HEK293T (cell line): Measurements from ENCODE around the gene SERPINE1.
A peak's percentile ranks its signal among the peaks of the same experiment; 100 is the strongest.

Source experiments
- CTCF ChIA-PET: fragments of 350-600 bp; formaldehyde crosslinking; extraction: SDS; loops from one replicate; lab custom pipeline; 2021; ENCODE audit warnings: antibody characterized with exemption, inconsistent platforms; lab: Yijun Ruan, JAX
- POLR2A ChIA-PET: fragments of 350-600 bp; formaldehyde crosslinking; extraction: SDS; loops from one replicate; lab custom pipeline; 2020; ENCODE audit warnings: antibody characterized with exemption, inconsistent platforms; lab: Yijun Ruan, JAX
- DNase-seq: peaks from one replicate; pipeline ENCODE4 v3.0.0; 2012; ENCODE audit warnings: mixed read lengths; ENCODE audit errors: extremely low spot score
- ARNT ChIP-seq: fragments of 450-650 bp; IDR thresholded peaks from 2 replicates; pipeline ENCODE4 v1.6.1; 2017; ENCODE audit warnings: mild to moderate bottlenecking
- BHLHE40 ChIP-seq: fragments of 450-650 bp; IDR thresholded peaks from 2 replicates; pipeline ENCODE4 v1.6.1; 2016; ENCODE audit warnings: mild to moderate bottlenecking, moderate library complexity, borderline replicate concordance
- CTBP1 ChIP-seq: fragments of 450-650 bp; IDR thresholded peaks from 2 replicates; pipeline ENCODE4 v1.6.1; 2016; ENCODE audit warnings: borderline replicate concordance
- ELF4 ChIP-seq: fragments of 450-650 bp; IDR thresholded peaks from 2 replicates; pipeline ENCODE4 v1.6.1; 2017; ENCODE audit warnings: antibody characterized with exemption
- FOXA1 ChIP-seq: fragments of 450-650 bp; IDR thresholded peaks from 2 replicates; pipeline ENCODE4 v1.6.1; 2016; ENCODE audit warnings: mild to moderate bottlenecking
- FOXK2 ChIP-seq: fragments of 450-650 bp; IDR thresholded peaks from 2 replicates; pipeline ENCODE4 v1.6.1; 2016; ENCODE audit warnings: mild to moderate bottlenecking
- FOXM1 ChIP-seq: fragments of 450-650 bp; IDR thresholded peaks from 2 replicates; pipeline ENCODE4 v1.6.1; 2017; ENCODE audit warnings: mild to moderate bottlenecking, borderline replicate concordance
- HDGF ChIP-seq: fragments of 450-650 bp; IDR thresholded peaks from 2 replicates; pipeline ENCODE4 v1.6.1; 2017; ENCODE audit warnings: antibody characterized with exemption, borderline replicate concordance
- L3MBTL2 ChIP-seq: fragments of 450-650 bp; conservative IDR thresholded peaks from 2 replicates; pipeline ENCODE4 v1.6.1; 2016; ENCODE audit warnings: mild to moderate bottlenecking
- LEF1 ChIP-seq: fragments of 450-650 bp; IDR thresholded peaks from 2 replicates; pipeline ENCODE4 v1.6.1; 2017; ENCODE audit warnings: mild to moderate bottlenecking, borderline replicate concordance
- NFRKB ChIP-seq: fragments of 450-650 bp; IDR thresholded peaks from 2 replicates; pipeline ENCODE4 v1.6.1; 2016; ENCODE audit warnings: mild to moderate bottlenecking, moderate library complexity
- SP1 ChIP-seq: fragments of 450-650 bp; IDR thresholded peaks from 2 replicates; pipeline ENCODE4 v1.6.1; 2017
- SUZ12 ChIP-seq: fragments of 450-650 bp; IDR thresholded peaks from 2 replicates; pipeline ENCODE4 v1.6.1; 2016; ENCODE audit warnings: mild to moderate bottlenecking
- TARDBP ChIP-seq: fragments of 450-650 bp; IDR thresholded peaks from 2 replicates; pipeline ENCODE4 v1.6.1; 2016
- ZNF384 ChIP-seq: fragments of 450-650 bp; IDR thresholded peaks from 2 replicates; pipeline ENCODE4 v1.6.1; 2016
- TF ChIP-seq, protein P1 (sequence below): fragments of 450-650 bp; IDR thresholded peaks from 2 replicates; pipeline ENCODE4 v1.6.1; 2016

SERPINE1 gene

DNA sequence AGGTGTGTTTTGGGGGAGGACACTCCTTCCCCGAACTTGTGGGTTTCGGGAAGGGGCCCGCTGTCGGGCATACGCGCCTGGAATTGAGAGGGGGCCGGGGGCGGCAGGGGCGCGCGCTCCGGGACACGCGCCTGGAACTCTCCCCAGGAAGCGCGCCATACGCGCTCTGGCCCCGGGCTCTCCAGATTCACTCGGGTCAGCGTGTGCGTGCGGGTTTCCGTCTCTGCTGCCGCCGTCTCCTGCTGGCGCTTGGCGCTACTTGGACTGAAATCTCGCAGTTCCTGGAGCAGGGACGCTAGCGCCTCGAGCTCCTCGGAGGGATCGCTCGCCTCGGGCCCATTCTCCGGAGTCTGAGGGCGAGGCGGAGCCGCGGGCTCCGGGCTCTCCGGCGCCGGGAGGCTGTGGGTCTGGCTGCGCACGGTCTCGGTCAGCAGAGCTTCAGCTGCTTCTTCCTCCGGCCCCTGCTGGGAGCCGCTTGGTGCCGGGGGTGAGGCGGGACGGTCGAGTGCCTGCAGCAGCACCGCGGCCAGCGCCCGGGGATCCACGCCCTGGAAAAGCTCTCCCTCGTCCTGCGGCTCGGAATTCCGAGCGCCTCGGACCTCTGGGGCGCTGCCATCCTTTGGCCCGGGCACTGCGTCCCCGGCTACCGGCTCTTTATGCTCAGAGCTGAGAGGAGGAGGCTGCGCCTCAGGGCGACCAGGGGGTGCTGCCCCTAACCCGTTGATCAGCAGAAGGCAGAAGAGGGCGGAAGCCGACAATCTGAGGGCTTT is 37.4 kb downstream of the SERPINE1 start:
- TF ChIP-seq HDGF (no peak), FOXK2 (no peak), BHLHE40 (no peak), ZNF384 (no peak), ARNT (no peak), FOXM1 (no peak), SUZ12 (no peak)
- TF ChIP-seq, protein P1, sequence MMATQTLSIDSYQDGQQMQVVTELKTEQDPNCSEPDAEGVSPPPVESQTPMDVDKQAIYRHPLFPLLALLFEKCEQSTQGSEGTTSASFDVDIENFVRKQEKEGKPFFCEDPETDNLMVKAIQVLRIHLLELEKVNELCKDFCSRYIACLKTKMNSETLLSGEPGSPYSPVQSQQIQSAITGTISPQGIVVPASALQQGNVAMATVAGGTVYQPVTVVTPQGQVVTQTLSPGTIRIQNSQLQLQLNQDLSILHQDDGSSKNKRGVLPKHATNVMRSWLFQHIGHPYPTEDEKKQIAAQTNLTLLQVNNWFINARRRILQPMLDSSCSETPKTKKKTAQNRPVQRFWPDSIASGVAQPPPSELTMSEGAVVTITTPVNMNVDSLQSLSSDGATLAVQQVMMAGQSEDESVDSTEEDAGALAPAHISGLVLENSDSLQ, result no peak
- CTCF ChIA-PET, result no interaction called here
- POLR2A ChIA-PET, result interaction anchor here (1.4 kb wide), 1 partner anchor 20 kb away, joined by 5 read pairs; no protein-coding TSS in a partner anchor
- no peak for DNase-seq

DNA sequence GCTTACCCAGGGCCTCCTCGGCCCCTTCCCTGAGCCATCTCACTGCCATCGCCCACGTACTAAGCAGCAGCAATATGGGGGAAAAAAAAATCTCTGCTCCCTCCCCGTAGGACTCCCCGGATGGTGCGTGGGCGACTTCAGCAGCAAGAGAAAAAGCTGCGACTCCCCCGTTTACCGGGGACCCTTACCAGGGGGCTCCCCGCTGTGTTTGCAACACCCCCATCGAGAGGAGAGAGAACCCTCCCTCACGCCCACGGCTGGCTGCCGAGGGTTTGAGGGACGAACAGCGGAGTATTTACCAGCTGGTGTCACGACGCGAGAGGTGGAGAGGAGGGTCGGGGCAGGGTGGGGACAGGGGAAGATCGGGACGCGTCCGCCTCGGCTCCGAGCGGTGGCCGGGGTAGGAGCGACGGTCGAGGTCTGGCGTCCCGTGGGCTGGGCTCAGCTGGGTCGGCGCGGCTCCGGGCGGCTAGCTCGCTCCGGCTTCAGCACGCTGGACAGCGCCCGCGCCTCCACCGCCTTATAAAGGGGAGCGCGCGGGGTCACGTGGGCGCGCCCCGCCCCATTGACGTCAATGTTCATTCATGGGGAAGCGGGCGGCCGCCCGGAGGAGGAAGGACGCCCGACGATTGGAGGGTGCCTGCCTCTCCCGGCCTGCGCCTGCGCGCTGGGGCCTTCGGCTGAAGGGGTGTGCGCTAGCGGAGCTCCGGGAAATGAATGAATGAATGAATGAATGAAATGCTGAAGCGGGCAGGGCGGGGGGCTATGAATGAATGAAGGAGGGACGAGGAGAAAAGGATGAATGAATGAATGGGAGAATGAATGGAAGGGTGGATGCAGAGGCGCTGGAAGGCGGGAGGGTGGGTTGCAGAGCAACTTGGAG is 38.4 kb downstream of the SERPINE1 start, which contains the start of gene VGF:
Gene VGF (minus strand): TSS at position 495 of the 883 bp plus-strand sequence. CDS start 726 bp downstream, outside the sequence.
- ChIA-PET POLR2A (interaction anchor here (0.7 to 1.4 kb wide), 4 partner anchors 8 to 460 kb away, joined by 4 to 6 read pairs (median 4); partner anchors contain the start of gene POP7), CTCF (interaction anchor here (0.7 to 1.5 kb wide), 3 partner anchors 21 to 117 kb away, joined by 3 to 7 read pairs (median 3); partner anchors contain the start of gene SERPINE1)

DNA sequence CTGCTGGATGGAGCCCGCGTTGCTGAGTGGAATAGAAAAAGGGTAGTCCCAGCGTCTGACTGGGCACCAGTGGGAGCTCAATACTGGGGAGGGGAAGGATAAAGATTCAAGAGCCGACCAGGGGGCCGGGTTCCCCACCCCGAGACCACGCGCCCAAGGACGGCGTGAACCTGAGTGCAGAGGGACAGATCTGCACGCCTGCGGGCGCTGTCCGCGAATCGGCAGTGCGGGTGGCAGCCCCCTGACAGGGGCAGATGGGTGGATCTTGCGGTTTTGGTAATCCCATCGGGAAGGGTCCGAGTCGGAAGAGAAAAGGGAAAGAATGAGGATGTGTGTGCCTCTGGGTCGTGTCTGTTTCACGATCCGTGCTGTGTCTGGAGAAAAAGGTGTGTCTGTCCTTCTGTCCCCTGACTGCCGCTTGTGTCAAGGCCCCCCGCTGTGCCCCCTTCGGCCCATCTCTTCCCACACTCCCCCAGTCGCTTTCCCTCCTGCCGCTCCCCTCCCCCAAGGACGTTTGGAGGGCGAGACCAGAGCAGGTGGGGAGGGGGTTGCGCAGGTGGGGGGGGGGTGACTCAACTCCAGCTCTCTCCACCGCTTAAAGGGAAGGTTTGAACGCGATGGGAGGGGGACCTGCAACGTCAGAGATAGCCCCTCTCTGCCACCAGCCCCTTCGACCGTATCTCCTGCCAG is 39.2 kb downstream of the SERPINE1 start:
- ChIA-PET POLR2A (interaction anchor here (0.7 to 1.2 kb wide), 3 partner anchors 8 to 461 kb away, joined by 4 to 6 read pairs (median 4); partner anchors contain the start of gene POP7), CTCF (interaction anchor here (0.7 to 1.5 kb wide), 3 partner anchors 22 to 117 kb away, joined by 3 to 7 read pairs (median 3); partner anchors contain the start of gene SERPINE1)
- DNase-seq, result no peak
- TF ChIP-seq HDGF (no peak), TARDBP (no peak), ZNF384 (no peak), SP1 (no peak), NFRKB (no peak), ARNT (no peak), L3MBTL2 (no peak), FOXK2 (no peak)
- TF ChIP-seq, protein P1, result no peak

More for the DNA sequence above, 38.4 kb downstream of the SERPINE1 start, which contains the start of gene VGF:
- TF ChIP-seq, protein P1, result no peak
- TF ChIP-seq BHLHE40 (no peak), L3MBTL2 (0 out of 2 replicates have a peak, but pooled peaks have one; percentile 16), LEF1 (no peak), ARNT (no peak), FOXA1 (no peak)
- peak; percentile 91 for DNase-seq

- no peak for TF ChIP-seq CTBP1
- TF ChIP-seq, protein P1, result no peak
- TF ChIP-seq ARNT, result no peak
- TF ChIP-seq NFRKB, result no peak
- no peak for TF ChIP-seq ELF4
- no peak for TF ChIP-seq FOXA1
- TF ChIP-seq FOXM1, result no peak
- TF ChIP-seq ZNF384, result no peak
- no peak for TF ChIP-seq TARDBP
- TF ChIP-seq SUZ12, result no peak
- TF ChIP-seq LEF1, result no peak
- no peak for DNase-seq
- ChIA-PET CTCF (interaction anchor here (1.1 kb wide), 1 partner anchor 116 kb away, joined by 3 read pairs; no protein-coding TSS in a partner anchor), POLR2A (no interaction called here)
Observed at GRCh38 chr7:101166648-101166908, 39.7 kb downstream of the SERPINE1 start.

DNA sequence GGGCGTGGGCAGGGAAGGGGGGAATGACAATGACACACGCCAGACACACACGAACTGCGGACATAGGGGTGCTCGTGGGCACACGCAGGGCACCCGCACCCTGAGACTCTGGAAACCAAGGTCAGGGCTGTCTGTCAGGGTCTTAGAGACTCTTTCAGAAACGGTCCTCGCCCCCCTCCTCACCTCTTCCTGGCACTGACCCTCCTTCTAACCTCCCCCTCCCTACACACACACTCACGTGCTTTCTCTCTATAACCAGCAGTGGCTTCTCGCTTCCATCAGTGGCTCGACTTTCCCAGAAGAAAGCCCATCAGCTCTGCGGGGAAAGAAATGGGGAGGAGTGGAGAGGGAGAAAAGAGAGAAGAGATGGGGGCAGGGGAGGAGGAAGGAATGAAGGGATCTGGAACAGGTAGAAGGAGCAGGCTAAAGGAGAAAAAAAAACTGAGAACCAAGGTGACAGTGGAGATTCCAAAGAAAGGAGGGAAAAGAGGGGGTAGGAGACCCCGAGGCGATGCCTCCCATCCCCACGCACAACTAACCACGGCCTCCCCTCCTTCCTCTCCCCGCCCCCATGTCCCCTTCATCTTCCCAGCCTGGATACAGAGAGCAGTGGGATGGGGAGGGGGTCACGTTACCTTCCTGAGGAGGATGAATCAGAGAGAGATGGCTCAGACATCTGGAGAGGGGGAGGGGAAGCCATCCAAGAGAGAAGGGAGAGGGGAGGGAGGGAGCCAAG is 40.2 kb downstream of the SERPINE1 start:
- ChIA-PET CTCF (no interaction called here), POLR2A (no interaction called here)
- no peak for DNase-seq
- TF ChIP-seq HDGF (no peak), TARDBP (no peak)
